Stimulated activated CD4-positive, alpha-beta T cell treated with anti-CD3 and anti-CD28 coated beads, Interleukin-2, amount 100 ng/mL, for 4 hours (primary cell): Measurements from ENCODE around the gene ZC3HAV1L.
"Not testable (repeated sequence)": the region's sequence is repeated elsewhere in the genome, so short reads cannot be mapped to it uniquely, and the experiment has no call there.

ENCODE experiments used
- DNase-seq: peaks from one replicate; pipeline ENCODE4 v3.0.0-alpha.2; 2020; ENCODE audit warnings: low read depth

The ZC3HAV1L gene

GRCh38 chr7:139035586-139036353, at the start of gene ZC3HAV1L:
Gene ZC3HAV1L (minus strand): TSS chr7:139036042. CDS start chr7:139036017, 25 bp downstream.
- DNase-seq, result peak; percentile 10

DNA sequence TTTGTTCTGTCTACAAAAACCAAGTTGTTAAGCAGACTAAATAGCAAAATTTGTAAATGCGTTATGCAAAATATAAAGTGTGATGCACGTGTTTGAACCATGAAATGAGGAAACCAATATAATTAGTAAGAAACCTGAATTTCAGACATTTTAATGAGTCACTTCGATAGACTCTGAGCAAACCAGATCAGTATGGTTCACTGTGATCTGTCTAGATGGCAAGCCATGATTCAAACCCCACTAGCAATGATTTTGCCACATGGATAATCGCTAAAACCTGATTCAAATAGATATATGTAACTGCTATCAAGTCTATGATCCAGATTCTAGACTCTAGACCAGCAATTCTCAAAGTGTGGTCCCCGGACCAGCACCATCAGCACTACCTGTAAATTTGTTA, 48.9 kb upstream of the ZC3HAV1L start:
- DNase-seq, result no peak

DNA sequence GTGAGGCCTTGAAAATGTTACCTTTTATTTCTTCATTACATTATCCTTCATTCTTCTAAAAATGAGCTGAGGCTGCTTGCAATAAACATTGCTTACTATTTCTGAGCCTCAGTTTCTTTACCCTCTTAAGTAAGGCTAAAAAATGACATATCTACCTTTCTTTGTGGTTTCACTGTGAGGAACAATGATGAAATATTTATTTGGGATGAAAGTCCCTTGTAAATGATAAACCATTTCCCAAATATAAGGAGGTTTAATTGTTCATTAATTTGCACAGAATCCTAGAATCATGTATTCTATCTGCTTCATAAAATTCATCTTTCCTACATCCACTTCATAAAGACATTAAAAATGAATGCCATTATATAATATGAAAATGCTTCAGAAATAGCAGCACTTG, 45.7 kb upstream of the ZC3HAV1L start:
- no peak for DNase-seq

GRCh38 chr7:139080905-139081304, 45.1 kb upstream of the ZC3HAV1L start:
- no peak for DNase-seq

- DNase-seq, result no peak
Observed at GRCh38 chr7:139079861-139080260, 44.0 kb upstream of the ZC3HAV1L start.

DNA sequence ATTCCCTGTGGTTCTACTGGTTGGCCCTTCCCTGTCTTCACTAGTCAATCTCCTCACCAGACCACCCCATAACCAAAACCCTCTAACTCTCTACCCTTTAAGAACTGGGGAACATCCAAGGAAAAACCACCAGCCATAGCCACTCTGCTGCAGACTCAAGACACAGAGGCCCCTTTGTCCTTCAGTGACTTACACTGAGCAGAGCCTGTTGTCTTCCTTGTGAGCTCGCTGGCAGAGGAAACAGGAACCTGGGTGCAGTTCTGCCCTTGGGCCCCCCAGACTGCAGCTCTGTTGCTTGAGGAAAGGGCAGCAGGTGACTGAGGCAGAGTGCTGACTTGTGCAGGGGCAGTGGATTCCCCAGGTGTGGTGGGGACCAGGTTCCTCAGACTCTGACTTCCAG, 43.1 kb upstream of the ZC3HAV1L start:
- no peak for DNase-seq

DNA sequence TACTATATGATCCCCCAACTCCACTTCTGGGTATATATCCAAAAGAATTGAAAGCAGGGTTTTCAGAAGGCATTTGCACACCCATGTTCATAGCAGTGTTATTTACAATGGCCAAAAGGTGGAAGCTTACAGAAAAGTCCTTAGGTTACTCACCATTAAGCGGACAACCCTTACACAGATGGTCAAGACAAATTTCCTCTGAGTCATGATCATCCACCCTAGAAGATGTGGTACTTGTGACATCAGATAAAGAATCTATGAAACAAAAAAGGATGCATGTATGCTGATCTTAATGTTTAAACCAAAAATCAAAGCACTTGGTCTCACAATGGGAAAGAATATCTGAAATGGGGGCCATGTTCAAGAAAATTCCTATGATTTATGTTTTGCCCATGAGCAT, 42.6 kb upstream of the ZC3HAV1L start:
- no peak for DNase-seq

- not testable (repeated sequence) for DNase-seq
Observed at GRCh38 chr7:139077706-139078105, 41.9 kb upstream of the ZC3HAV1L start.

- DNase-seq, result no peak
Observed at GRCh38 chr7:139075871-139076686, 40.2 kb upstream of the ZC3HAV1L start.

DNA sequence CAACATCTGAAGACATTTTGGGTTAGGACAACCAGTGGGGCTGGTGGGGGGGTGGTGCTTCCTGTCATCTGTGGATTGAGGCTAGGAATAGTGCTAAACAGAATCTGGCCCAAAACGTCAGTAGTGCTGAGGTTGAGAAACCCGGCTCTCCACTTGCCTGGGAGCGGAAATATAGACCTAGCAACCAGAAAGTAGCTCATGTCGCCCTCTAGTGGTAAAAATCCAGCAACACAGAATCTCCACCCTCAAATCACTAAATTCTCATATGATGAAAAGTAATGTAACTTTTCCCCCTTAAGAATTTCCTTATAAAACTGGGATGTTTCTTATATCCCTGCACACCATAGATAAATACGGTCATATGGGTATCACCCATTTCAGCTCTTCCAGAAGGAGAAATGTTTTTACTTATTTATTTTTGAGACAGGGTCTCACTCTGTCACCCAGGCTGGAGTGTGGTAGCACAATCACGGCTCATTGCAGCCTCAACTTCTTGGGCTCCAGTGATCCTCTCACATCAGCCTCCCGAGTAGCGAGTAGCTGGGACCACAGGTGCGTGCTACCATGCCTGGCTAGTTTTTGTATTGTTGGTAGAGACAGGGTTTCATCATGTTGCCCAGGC, 39.3 kb upstream of the ZC3HAV1L start:
- peak; percentile 60 for DNase-seq

DNA sequence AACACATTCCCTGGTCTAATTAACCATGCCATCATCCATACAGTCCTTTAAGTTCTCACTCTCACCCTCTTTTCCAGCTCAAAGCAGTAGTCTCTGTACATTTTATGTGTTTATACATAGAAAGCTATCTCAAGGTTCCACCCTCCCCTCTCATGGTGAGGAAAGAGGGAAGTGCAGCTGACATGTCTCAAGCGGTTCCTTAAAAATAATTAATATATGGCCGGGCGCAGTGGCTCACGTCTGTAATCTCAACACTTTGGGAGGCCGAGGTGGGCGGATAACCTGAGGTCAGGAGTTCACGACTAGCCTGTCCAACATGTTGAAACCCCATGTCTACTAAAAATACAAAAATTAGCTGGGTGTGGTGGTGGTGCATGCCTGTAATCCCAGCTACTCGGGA, 37.0 kb upstream of the ZC3HAV1L start:
- DNase-seq, result no peak

DNA sequence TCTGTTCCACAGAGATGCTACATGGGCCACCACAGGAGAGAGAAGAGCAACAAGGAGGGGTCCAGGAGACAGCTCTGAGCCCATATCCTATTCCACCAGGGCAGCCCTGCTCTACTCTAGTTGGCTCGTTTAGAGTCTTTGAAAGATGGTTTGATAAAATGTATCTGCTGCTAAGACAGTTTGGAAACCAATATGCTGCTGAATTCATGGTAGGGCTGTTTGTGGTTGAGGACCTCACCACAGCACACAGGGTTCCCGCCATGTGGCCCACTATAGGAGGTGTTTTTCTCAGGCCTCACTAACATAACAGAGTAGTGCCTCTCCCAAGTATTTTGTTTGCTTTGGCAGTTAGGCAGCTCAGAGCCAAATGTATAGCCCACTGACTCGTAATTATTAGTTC, 35.8 kb upstream of the ZC3HAV1L start:
- no peak for DNase-seq

DNA sequence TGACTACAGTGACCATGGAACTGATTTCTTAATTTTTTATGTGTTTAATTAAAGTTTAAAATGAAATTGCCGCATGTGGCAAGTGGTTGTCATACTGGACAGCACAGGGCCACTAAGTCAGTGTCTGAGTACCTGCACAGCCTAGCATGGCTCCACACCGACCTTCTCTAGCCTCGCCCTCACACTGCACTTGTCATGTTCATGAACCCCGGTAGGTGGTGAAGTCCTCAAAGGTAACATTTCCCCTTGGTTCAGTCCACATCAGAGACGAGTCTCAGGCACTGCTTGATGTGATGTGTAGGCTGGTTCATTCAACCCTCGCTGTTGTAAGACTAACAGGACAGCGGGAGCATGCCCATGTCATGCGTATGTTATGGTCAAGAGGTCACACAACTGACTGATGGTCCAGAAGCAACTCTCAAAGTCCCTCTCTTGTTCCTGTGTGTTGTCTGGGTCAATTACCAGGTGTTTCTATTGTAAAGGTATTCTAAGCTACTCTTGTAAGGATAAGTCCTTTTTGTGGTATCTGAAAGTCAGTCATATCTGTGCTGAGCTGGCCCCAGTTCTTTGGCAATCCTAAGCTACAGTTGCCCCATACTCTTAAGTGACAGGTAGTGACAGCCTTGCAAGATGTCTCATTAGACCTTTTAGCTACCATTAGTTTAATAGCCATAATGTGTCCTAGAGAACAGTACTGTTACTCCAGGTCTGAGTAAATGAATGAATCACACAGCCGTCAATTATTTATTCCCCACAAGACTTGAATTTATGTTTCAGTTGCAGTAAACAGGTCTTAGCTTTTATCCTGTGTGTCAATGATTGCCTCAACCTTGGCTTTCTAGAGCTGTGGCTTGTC, 32.9 kb upstream of the ZC3HAV1L start:
- no peak for DNase-seq

- no peak for DNase-seq
Observed at GRCh38 chr7:139066315-139066714, 30.5 kb upstream of the ZC3HAV1L start.

GRCh38 chr7:139065323-139065722, 29.5 kb upstream of the ZC3HAV1L start:
- no peak for DNase-seq

DNA sequence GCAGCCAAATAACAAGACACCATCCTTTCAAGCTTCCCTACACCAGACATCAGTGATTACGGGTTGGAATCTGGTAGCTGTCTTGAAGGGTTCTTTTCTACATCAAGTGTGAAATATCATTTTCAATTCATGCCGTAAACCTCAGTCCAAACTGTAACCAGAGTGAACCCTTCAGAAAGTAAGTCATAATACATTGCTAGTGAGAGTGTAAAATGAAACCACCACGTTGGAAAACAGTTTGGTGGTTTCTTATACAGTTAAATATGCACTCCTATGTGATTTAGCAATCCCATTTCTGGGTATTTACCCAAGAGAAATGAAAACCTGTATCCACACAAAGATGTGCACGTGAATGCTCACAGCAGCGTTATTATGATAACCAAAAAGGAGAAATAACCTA, 25.6 kb upstream of the ZC3HAV1L start:
- DNase-seq, result no peak

DNA sequence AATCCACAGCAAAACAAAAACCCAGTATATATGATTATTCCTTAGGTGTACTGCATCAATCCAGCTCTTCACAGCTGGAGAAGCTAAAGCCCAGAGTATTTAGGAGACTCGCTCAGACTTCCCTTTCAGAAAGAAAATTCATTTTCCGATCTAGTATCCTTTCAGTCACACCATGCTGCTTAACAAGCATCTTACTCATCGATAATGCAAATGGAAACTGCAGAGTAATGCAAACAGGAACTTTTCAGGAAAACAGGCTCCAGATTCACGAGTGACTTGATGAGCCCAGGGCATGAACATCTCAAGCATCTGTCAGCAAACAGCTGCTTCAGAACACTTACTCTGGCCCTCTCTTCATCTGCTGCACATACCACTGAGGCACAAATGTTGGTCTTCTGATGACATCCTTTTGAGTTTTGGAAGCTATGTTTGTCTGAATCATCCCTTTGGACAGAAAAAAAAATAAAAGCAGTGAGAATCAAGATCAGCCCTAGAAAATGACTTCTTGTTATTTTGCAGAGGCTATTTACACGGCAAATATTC, 24.9 kb upstream of the ZC3HAV1L start:
- DNase-seq, result no peak

DNA sequence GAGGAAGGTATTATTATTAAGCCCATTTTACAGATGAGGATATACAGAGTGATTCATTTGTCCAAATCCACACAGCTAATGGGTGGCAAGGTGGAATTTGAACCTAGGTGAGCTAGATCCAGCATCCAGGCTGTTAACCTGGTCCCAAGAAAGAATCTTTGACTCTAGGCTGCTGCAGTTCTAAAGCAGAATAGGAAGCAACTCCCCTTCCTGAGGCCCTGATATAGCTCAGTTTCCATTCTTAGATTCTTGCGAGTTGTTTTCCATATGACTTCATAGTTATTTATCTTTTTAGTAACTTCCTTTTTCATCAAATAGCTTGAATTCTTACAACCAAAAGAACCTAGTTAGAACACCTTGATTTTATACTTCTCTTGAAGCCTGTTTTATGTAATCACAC, 24.1 kb upstream of the ZC3HAV1L start:
- no peak for DNase-seq

DNA sequence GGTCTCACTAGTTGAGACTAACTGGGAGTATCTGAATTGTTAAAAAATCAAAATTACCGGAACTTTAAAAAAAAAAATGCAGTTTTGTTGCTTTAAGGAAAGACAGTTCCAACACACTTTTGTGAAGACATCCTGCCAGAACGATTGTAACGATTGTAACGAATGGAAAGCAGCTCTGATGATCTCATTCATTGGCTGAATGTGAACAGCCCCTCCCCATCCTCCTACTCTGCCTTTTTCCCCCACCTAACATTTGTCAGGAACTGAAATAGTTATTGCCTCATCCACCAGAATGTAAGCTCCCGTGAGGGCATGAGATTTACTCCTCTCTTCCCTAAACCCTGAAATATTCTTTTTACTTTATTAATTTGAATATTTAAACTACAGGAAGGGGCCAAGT, 23.1 kb upstream of the ZC3HAV1L start:
- no peak for DNase-seq

GRCh38 chr7:139055674-139056073, 19.8 kb upstream of the ZC3HAV1L start:
- no peak for DNase-seq

GRCh38 chr7:139054656-139055055, 18.8 kb upstream of the ZC3HAV1L start:
- not testable (repeated sequence) for DNase-seq

- DNase-seq, result no peak
Observed at GRCh38 chr7:139054101-139054500, 18.3 kb upstream of the ZC3HAV1L start.
